ENCODE results near the gene DHRS1. TPM values are rescaled to one million over a fixed set of nuclear protein-coding genes. Genes with fewer than 3 reads are reported as not detected.

Gene DHRS1
- polyA plus RNA-seq, 1 donor (not counting 4 experiments of a cell fraction or from before 2014, with no cell fraction given), result 65.1 TPM

DNA sequence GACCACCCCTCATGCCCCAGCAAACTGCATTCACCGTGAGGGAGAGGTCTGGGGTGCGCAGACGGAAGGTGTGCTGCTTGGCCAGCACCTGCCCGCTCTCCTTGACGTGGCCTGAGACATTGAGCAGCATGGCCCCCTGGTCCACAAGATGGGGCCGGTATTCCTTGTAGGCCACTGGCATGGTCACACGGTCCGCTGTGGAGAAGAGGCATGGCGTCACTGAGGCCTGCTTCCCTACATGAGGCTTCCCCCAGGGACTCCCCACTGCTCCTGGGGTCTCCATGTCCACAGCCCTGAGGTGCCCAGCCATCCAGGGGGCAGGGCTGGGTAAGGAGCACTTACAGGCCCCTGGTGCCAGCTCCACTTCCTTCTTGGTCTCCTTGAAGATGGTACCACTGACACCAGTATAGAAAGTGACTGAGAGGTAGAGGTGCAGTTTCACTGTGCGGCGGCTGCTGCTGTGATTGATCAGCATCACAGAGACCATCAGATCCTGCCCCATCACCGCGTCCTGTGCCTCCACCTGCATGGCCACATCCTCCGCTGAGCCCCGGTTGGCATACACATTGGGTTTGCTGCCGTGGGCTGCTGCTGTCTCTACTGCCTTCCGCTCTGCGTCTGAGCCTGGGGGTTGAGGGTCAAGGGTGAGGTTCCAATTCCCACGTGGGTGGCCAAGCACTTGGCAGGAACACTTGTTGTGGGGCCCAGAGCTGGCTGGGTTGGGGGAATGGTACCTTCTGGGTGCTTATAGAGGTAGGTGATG lies 44.8 kb downstream of the DHRS1 start:
- no peaks in the 10 kb centered on the region for H3K9me3 ChIP-seq (ENCODE audit: control insufficient read depth, low read depth, low read length)
- FAIRE-seq (no peak), DNase-seq (ENCODE audit: low read depth, low spot score) (no peak)
- no peaks in the 10 kb centered on the region for H3K27me3 ChIP-seq (ENCODE audit: control insufficient read depth, extremely low read depth, insufficient read depth, low read length)
- no peaks in the 10 kb centered on the region for H3K79me2 ChIP-seq (ENCODE audit: control insufficient read depth, insufficient read depth, low read length)
- peaks cover 18 to 28% of the 10 kb centered on the region in 2 experiments for H3K36me3 ChIP-seq (ENCODE audit: control insufficient read depth in 2 of 2, extremely low read depth in 1 of 2, insufficient read depth in 2 of 2, low read length in 2 of 2)
- no peak overlapping the region for H3K4me2 ChIP-seq (ENCODE audit: control insufficient read depth, extremely low read depth, insufficient read depth, low read depth, low read length)
- no peaks in the 10 kb centered on the region for H3K9me1 ChIP-seq (ENCODE audit: control insufficient read depth, extremely low read depth, insufficient read depth, low read length)
- H2AFZ ChIP-seq (ENCODE audit: control insufficient read depth, low read length), result no peak overlapping the region
- peaks cover 13% of the 10 kb centered on the region for H3K4me1 ChIP-seq (ENCODE audit: control insufficient read depth, extremely low read depth, insufficient read depth, low read length)
- no peak overlapping the region for H3K27ac ChIP-seq (ENCODE audit: control insufficient read depth, insufficient read depth, low read length)
- H3K4me3 ChIP-seq (ENCODE audit: control insufficient read depth in 2 of 3, extremely low read depth in 1 of 3, insufficient read depth in 2 of 3, low read depth in 1 of 3, low read length in 3 of 3), result no peak overlapping the region
- TF ChIP-seq EZH2 (IDR thresholded peaks at IDR 0.05; ENCODE audit: low read length) (no peak), CTCF (optimal IDR thresholded peaks at IDR 0.05 in 1 of 3, IDR thresholded peaks at IDR 0.05 in 1 of 3, conservative IDR thresholded peaks at IDR 0.05 in 1 of 3; ENCODE audit: extremely low read depth in 1 of 3, insufficient read depth in 2 of 3, low read length in 3 of 3) (no peak)
- H4K20me1 ChIP-seq (ENCODE audit: control insufficient read depth, extremely low read depth, insufficient read depth, low read length), result no peaks in the 10 kb centered on the region
- dilution Hi-C loops (cut with MboI; ENCODE audit: extremely low pct_ligation_motif_present, low sequenced_read_pairs), result no loop called here
- H3K9ac ChIP-seq (ENCODE audit: control insufficient read depth, extremely low read depth, insufficient read depth, low read length), result no peak overlapping the region

- FAIRE-seq (no peak), DNase-seq (ENCODE audit: low read depth, low spot score) (no peak)
- H3K9me3 ChIP-seq (ENCODE audit: control insufficient read depth, low read depth, low read length), result no peaks in the 10 kb centered on the region
- no peaks in the 10 kb centered on the region for H3K9me1 ChIP-seq (ENCODE audit: control insufficient read depth, extremely low read depth, insufficient read depth, low read length)
- H3K4me2 ChIP-seq (ENCODE audit: control insufficient read depth, extremely low read depth, insufficient read depth, low read depth, low read length), result no peak overlapping the region
- H4K20me1 ChIP-seq (ENCODE audit: control insufficient read depth, extremely low read depth, insufficient read depth, low read length), result no peaks in the 10 kb centered on the region
- H3K27ac ChIP-seq (ENCODE audit: control insufficient read depth, insufficient read depth, low read length), result no peak overlapping the region
- no peaks in the 10 kb centered on the region for H3K27me3 ChIP-seq (ENCODE audit: control insufficient read depth, extremely low read depth, insufficient read depth, low read length)
- H3K36me3 ChIP-seq (ENCODE audit: control insufficient read depth in 2 of 2, extremely low read depth in 1 of 2, insufficient read depth in 2 of 2, low read length in 2 of 2), result peaks cover 22 to 28% of the 10 kb centered on the region in 2 experiments
- H3K79me2 ChIP-seq (ENCODE audit: control insufficient read depth, insufficient read depth, low read length), result no peaks in the 10 kb centered on the region
- H3K4me3 ChIP-seq (ENCODE audit: control insufficient read depth in 2 of 3, extremely low read depth in 1 of 3, insufficient read depth in 2 of 3, low read depth in 1 of 3, low read length in 3 of 3), result no peak overlapping the region
- H3K4me1 ChIP-seq (ENCODE audit: control insufficient read depth, extremely low read depth, insufficient read depth, low read length), result peaks cover 6% of the 10 kb centered on the region
- TF ChIP-seq EZH2 (IDR thresholded peaks at IDR 0.05; ENCODE audit: low read length) (no peak), CTCF (optimal IDR thresholded peaks at IDR 0.05 in 1 of 3, IDR thresholded peaks at IDR 0.05 in 1 of 3, conservative IDR thresholded peaks at IDR 0.05 in 1 of 3; ENCODE audit: extremely low read depth in 1 of 3, insufficient read depth in 2 of 3, low read length in 3 of 3) (no peak)
- H2AFZ ChIP-seq (ENCODE audit: control insufficient read depth, low read length), result no peak overlapping the region
- no peak overlapping the region for H3K9ac ChIP-seq (ENCODE audit: control insufficient read depth, extremely low read depth, insufficient read depth, low read length)
- dilution Hi-C loops (cut with MboI; ENCODE audit: extremely low pct_ligation_motif_present, low sequenced_read_pairs), result no loop called here
These were observed 45.6 kb downstream of the DHRS1 start for GRCh38 chr14:24253936-24254335.

Measured in keratinocyte (primary cell).